Activated CD4-positive, CD25-positive, alpha-beta regulatory T cell treated with anti-CD3 and anti-CD28 coated beads, Interleukin-2, amount 50 U/mL, for 16 hours (primary cell): ENCODE measurements around the gene RNF111.

Source experiments
- DNase-seq: peaks from one replicate; pipeline ENCODE4 v3.0.0-alpha.2; 2020; ENCODE audit warnings: low read depth, low spot score

The RNF111 gene

GRCh38 chr15:58987491-58988005, at the start of gene RNF111:
Gene RNF111, plus strand, starts transcription at chr15:58987663. Its CDS starts 43,160 bp downstream, at chr15:59030823.
- peak; percentile 85 for DNase-seq

- no peak for DNase-seq
Observed at GRCh38 chr15:58947179-58947578, 40.3 kb upstream of the RNF111 start.

GRCh38 chr15:58951388-58952007, 36.0 kb upstream of the RNF111 start:
- no peak for DNase-seq

GRCh38 chr15:58952751-58953150, 34.7 kb upstream of the RNF111 start:
- DNase-seq, result no peak

- peak; percentile 54 for DNase-seq
Observed at GRCh38 chr15:58957101-58957973, 30.1 kb upstream of the RNF111 start.

GRCh38 chr15:58958811-58959210, 28.7 kb upstream of the RNF111 start:
- no peak for DNase-seq

GRCh38 chr15:58962136-58962535, 25.3 kb upstream of the RNF111 start:
- DNase-seq, result no peak

GRCh38 chr15:58962662-58963565, 24.5 kb upstream of the RNF111 start:
- no peak for DNase-seq

- DNase-seq, result no peak
Observed at GRCh38 chr15:58966698-58967097, 20.8 kb upstream of the RNF111 start.

GRCh38 chr15:58967479-58967878, 20.0 kb upstream of the RNF111 start:
- DNase-seq, result no peak

- DNase-seq, result no peak
Observed at GRCh38 chr15:58977887-58978286, 9.6 kb upstream of the RNF111 start.

- no peak for DNase-seq
Observed at GRCh38 chr15:58980351-58980939, 7.0 kb upstream of the RNF111 start.

GRCh38 chr15:58981808-58982475, 5.5 kb upstream of the RNF111 start:
- no peak for DNase-seq

- no peak for DNase-seq
Observed at GRCh38 chr15:58983261-58983660, 4.2 kb upstream of the RNF111 start.

GRCh38 chr15:58985443-58985842, 2.0 kb upstream of the RNF111 start:
- DNase-seq, result no peak

GRCh38 chr15:58987036-58987435, 427 bp upstream of the RNF111 start:
- DNase-seq, result no peak

- peak; percentile 26 for DNase-seq
Observed at GRCh38 chr15:58988006-58988785, 733 bp downstream of the RNF111 start.

- no peak for DNase-seq
Observed at GRCh38 chr15:58992181-58992580, 4.7 kb downstream of the RNF111 start.

GRCh38 chr15:58994906-58995453, 7.5 kb downstream of the RNF111 start:
- DNase-seq, result no peak

GRCh38 chr15:58999694-59000093, 12.2 kb downstream of the RNF111 start:
- no peak for DNase-seq
